GM06990 (cell line): Measurements from ENCODE around the gene MED12L.

Experiments used
- DNase-seq: peaks from one replicate; pipeline ENCODE4 v3.0.0-alpha.2; 2011; ENCODE audit not compliant: insufficient read length; ENCODE audit errors: extremely low read depth
- H3K27me3 ChIP-seq: replicated peaks from 2 replicates; pipeline ENCODE4 v1.6.0; 2011; ENCODE audit warnings: low read length; ENCODE audit not compliant: control insufficient read depth, insufficient read depth
- H3K36me3 ChIP-seq: 2 replicates; pipeline ENCODE4 v1.5.1; 2011; ENCODE audit warnings: low read length; ENCODE audit not compliant: control insufficient read depth, insufficient read depth
- H3K4me3 ChIP-seq: replicated peaks from 2 replicates; pipeline ENCODE4 v1.5.1; 2011; ENCODE audit warnings: low read depth, mild to moderate bottlenecking, control low read depth, low read length
- CTCF ChIP-seq: IDR thresholded peaks from 2 replicates; pipeline ENCODE4 v1.5.1; 2011; ENCODE audit warnings: low read length, control low read depth, mild to moderate bottlenecking, inconsistent platforms; ENCODE audit not compliant: insufficient read depth, poor library complexity, severe bottlenecking

Gene MED12L

GRCh38 chr3:151152455-151153079 is 67.1 kb downstream of the MED12L start:
- no peaks in the 10 kb centered on the region for H3K27me3 ChIP-seq
- no peak for TF ChIP-seq CTCF
- DNase-seq = no peak
- no peaks in the 10 kb centered on the region for H3K36me3 ChIP-seq
- no peak overlapping the region for H3K4me3 ChIP-seq

DNA sequence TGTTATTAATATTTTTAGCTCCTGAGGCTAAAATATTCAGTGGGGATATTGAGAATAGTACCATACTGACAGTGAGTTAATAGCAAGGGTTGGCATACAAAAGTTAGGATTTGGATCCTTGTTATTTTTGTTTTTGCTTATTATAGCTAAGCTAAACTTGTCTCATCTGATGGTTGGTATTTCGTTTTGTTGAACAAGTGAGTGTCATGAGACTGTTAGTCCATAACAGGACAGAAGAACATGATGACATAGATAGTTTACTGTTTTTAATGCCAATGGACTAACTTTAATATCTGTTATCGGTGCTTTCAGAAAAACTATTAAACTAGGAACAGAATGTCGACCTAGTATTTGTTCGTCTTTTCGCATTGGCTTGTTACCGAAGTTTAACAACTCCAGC is 69.1 kb downstream of the MED12L start:
- Histone ChIP-seq H3K4me3 (no peak overlapping the region), H3K27me3 (no peaks in the 10 kb centered on the region), H3K36me3 (no peaks in the 10 kb centered on the region)
- no peak for DNase-seq
- TF ChIP-seq CTCF = no peak

DNA sequence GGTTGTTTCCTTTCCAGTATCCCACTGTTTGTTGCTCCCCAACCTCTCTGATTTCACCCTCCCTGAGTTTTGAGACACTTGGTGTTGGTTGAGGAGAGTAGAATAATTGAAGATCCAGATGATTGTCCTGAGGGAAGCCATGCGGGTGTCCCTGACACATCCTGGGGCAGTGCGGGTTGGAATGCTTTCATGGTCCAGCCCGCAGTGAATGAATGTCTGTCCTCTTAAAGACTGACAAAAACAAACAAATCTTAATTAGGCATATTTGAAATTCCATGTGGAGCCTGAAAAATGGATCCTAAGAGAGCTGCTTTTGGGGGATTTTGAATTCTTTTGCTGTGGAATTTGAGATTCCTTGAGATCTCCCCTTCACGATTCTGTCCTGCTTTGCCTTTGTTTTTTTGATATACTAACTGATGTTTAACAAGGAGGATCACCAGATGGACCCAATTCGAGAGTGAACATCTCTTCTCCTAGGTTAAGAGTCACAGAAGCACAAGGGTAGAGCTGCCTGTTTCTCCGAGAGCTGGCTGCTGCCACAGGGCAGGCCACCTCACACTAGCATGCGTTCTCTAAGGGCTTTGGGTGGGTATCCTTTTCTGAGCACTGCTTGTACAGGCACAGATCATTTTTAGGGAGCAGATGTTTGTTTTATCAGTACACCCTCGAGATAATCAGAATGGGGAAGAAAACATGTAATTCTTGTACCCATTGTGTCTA is 70.1 kb downstream of the MED12L start:
- H3K4me3 ChIP-seq = no peak overlapping the region

DNA sequence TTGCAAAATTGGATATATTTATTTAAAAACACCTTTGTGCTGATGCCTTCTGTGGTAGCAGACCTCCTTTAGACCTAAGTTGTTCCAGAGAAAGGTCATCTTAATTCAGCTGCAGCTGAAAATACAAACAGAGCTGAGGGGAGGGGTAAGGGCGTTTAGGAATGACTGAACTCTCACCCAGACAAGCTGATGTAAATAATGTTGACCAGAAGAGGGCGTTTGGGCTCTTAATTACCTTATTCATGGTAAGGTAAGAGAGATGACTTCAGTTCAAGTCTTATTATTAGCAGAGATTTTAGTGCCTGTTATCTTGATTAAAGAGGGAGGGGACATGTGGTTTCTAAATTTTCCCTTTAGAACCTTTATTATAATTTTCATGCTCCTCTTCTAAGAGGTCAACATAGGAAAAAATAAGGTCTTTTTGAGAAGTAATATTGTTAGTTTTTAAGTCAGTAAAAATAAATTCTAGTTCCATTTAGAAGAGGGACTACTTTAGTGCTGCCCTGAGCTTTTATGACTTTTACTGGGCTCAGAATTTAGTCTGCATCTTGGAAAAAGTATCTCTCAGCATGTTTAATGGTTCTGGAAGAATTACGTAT is 71.3 kb downstream of the MED12L start:
- peak; percentile 68 for TF ChIP-seq CTCF
- Histone ChIP-seq H3K36me3 (no peaks in the 10 kb centered on the region), H3K4me3 (no peak overlapping the region), H3K27me3 (no peaks in the 10 kb centered on the region)
- peak; percentile 28 for DNase-seq

More for the DNA sequence above, 70.1 kb downstream of the MED12L start:
- no peaks in the 10 kb centered on the region for H3K27me3 ChIP-seq
- no peak for TF ChIP-seq CTCF
- no peak for DNase-seq
- H3K36me3 ChIP-seq = no peaks in the 10 kb centered on the region

- Histone ChIP-seq H3K27me3 (no peaks in the 10 kb centered on the region), H3K4me3 (no peak overlapping the region), H3K36me3 (no peaks in the 10 kb centered on the region)
- no peak for TF ChIP-seq CTCF
- DNase-seq = no peak
Observed at GRCh38 chr3:151159806-151160205, 74.3 kb downstream of the MED12L start.
